ENCODE results near the gene SMAD3. TPM values are rescaled to one million over a fixed set of nuclear protein-coding genes. Genes with fewer than 3 reads are reported as not detected.
A peak's percentile ranks its signal among the peaks of the same experiment; 100 is the strongest.

SMAD3 gene
- total and polyA plus RNA-seq, 2 of the 8 experiments (the other 6 are each of a cell fraction or from before 2014, with no cell fraction given), result 10.1 to 12.4 TPM

GRCh38 chr15:67048281-67049279 is 16.8 kb upstream of the SMAD3 start:
- H3K4me2 ChIP-seq (ENCODE audit: insufficient read depth in 1 of 2, low read depth in 2 of 2, low read length in 2 of 2), result no peak overlapping the region
- H3K9ac ChIP-seq (replicated peaks in 1 of 4; ENCODE audit: extremely low read depth in 1 of 4, low read depth in 3 of 4, low read length in 3 of 4), result no peak overlapping the region
- H4K20me1 ChIP-seq (replicated peaks in 1 of 2; ENCODE audit: control insufficient read depth in 1 of 2, insufficient read depth in 2 of 2, low read length in 2 of 2), result no peaks in the 10 kb centered on the region
- ChIA-PET POLR2A (ENCODE audit: partially characterized antibody) (interaction anchor here (1.9 kb wide), 1 partner anchor 15 kb away, joined by 12 read pairs; no protein-coding TSS in a partner anchor), CTCF (ENCODE audit: partially characterized antibody) (interaction anchor here (1.0 to 1.3 kb wide), 4 partner anchors 13 to 116 kb away, joined by 3 to 4 read pairs (median 3); no protein-coding TSS in a partner anchor)
- peak overlapping the region; percentile 37 for H4K91ac ChIP-seq (replicated peaks; ENCODE audit: insufficient read length, low read length)
- H3K36me3 ChIP-seq (ENCODE audit: control insufficient read depth in 2 of 4, insufficient read depth in 4 of 4, low read length in 3 of 4), result no peaks in the 10 kb centered on the region
- 0 out of 2 replicates have a peak overlapping the region, but pooled peaks have one; percentile 37 for H2BK15ac ChIP-seq (ENCODE audit: low read length)
- no peaks in the 10 kb centered on the region for H3K79me1 ChIP-seq (ENCODE audit: low read depth, low read length)
- H4K8ac ChIP-seq (ENCODE audit: extremely low read depth, insufficient read depth, low read length), result peak overlapping the region; percentile 77
- no peak overlapping the region for H2BK5ac ChIP-seq (ENCODE audit: low read depth, low read length)
- H3K79me2 ChIP-seq (ENCODE audit: control insufficient read depth in 1 of 2, insufficient read depth in 2 of 2, low read length in 2 of 2), result no peaks in the 10 kb centered on the region
- H3K23me2 ChIP-seq (ENCODE audit: low read depth, low read length), result no peaks in the 10 kb centered on the region
- peaks cover 4% of the 10 kb centered on the region in 4 experiments; a peak in 5 of 7 replicates for H3K4me1 ChIP-seq (replicated peaks in 1 of 4; ENCODE audit: control insufficient read depth in 3 of 4, insufficient read depth in 4 of 4, low read length in 3 of 4)
- DNase-seq (ENCODE audit: low read depth in 1 of 2, low spot score in 2 of 2) (no peak), FAIRE-seq (no peak)
- H2BK12ac ChIP-seq (ENCODE audit: low read depth, low read length), result no peak overlapping the region
- H3K4me3 ChIP-seq (ENCODE audit: extremely low read depth in 1 of 4, insufficient read depth in 2 of 4, low read depth in 3 of 4, low read length in 4 of 4), result no peak overlapping the region
- 89% methylated on average over 9 of the region's 9 CpGs; no CpG with 5 or more reads in 1 of the 2 experiments for WGBS, 2 experiments (ENCODE audit: extremely low coverage in 1 of 2, insufficient coverage in 1 of 2, insufficient read length in 1 of 2, insufficient replicate concordance in 2 of 2, low coverage in 1 of 2, low lambda C conversion rate in 2 of 2, missing lambda C conversion rate in 1 of 2)
- H3K27ac ChIP-seq (ENCODE audit: low read depth, low read length), result no peak overlapping the region
- H3K27me3 ChIP-seq (replicated peaks in 1 of 4; ENCODE audit: control insufficient read depth in 3 of 4, extremely low read depth in 1 of 4, insufficient read depth in 3 of 4, low read length in 3 of 4), result no peaks in the 10 kb centered on the region
- no peak overlapping the region for H3K23ac ChIP-seq (ENCODE audit: insufficient read length)
- no peak overlapping the region for H3K18ac ChIP-seq (ENCODE audit: extremely low read depth, low read length)
- no peak overlapping the region for H3K56ac ChIP-seq (replicated peaks; ENCODE audit: insufficient read length, low read depth, low read length)
- no peak overlapping the region for H2AK5ac ChIP-seq (ENCODE audit: low read depth, low read length)
- no peak overlapping the region for H2BK120ac ChIP-seq (replicated peaks; ENCODE audit: low read depth, low read length)
- no peak overlapping the region for H2AFZ ChIP-seq (ENCODE audit: low read length)
- no peak overlapping the region for H4K5ac ChIP-seq (ENCODE audit: insufficient read length, low read depth, low read length)
- no peak overlapping the region for H2BK20ac ChIP-seq (ENCODE audit: low read length)
- H3K9me3 ChIP-seq (ENCODE audit: insufficient read depth in 2 of 2, low read depth in 1 of 2, low read length in 1 of 2), result no peaks in the 10 kb centered on the region
- no peak overlapping the region for H3K4ac ChIP-seq (replicated peaks; ENCODE audit: insufficient read length, low read depth, low read length)
- no peak overlapping the region for H3K14ac ChIP-seq (ENCODE audit: insufficient read length)
- no peak for TF ChIP-seq CHD1 (IDR thresholded peaks at IDR 0.05; ENCODE audit: low read depth, low read length)
- TF ChIP-seq BACH1 (IDR thresholded peaks at IDR 0.05; ENCODE audit: low read length), result no peak
- no peak for TF ChIP-seq RNF2 (IDR thresholded peaks at IDR 0.05; ENCODE audit: borderline replicate concordance, low read depth, low read length, missing control alignments, poor library complexity, severe bottlenecking)
- no peak for TF ChIP-seq KDM5A (IDR thresholded peaks at IDR 0.05; ENCODE audit: low read length)
- TF ChIP-seq CREB1 (IDR thresholded peaks at IDR 0.05), result no peak
- TF ChIP-seq NANOG (IDR thresholded peaks at IDR 0.05; ENCODE audit: insufficient read depth, low read depth, low read length, poor library complexity, severe bottlenecking), result no peak
- TF ChIP-seq TAF1 (IDR thresholded peaks at IDR 0.05; ENCODE audit: low read depth, low read length), result no peak
- no peak for TF ChIP-seq CBX5 (IDR thresholded peaks at IDR 0.05; ENCODE audit: low read depth, low read length)
- TF ChIP-seq SP4 (IDR thresholded peaks at IDR 0.05; ENCODE audit: low read length), result no peak
- no peak for TF ChIP-seq SAP30 (IDR thresholded peaks at IDR 0.05; ENCODE audit: insufficient read depth, insufficient replicate concordance, low read length)
- TF ChIP-seq POLR2A (IDR thresholded peaks at IDR 0.05; ENCODE audit: control extremely low read depth in 1 of 2, low read depth in 2 of 2, low read length in 2 of 2), result no peak
- TF ChIP-seq HDAC2 (IDR thresholded peaks at IDR 0.05; ENCODE audit: borderline replicate concordance in 1 of 2, low read depth in 2 of 2, low read length in 2 of 2), result no peak

Measured in H1 (cell line).